HCT116 (cell line): ENCODE data around the gene WNK2.

ENCODE experiments used
- ATF3 ChIP-seq: IDR thresholded peaks from 2 replicates; pipeline ENCODE4 v1.6.1; 2012
- CBX3 ChIP-seq: IDR thresholded peaks from 2 replicates; pipeline ENCODE4 v1.6.1; 2012; ENCODE audit warnings: low read depth
- CTCF ChIP-seq, 3 experiments: fragments of 200-600 bp in 1 of 3; sonication (generic) in 1 of 3; IDR thresholded peaks in 2 of 3; conservative IDR thresholded peaks in 1 of 3; 2 replicates each; pipeline ENCODE4 v1.5.1; 2012 to 2017; ENCODE audit warnings: low read depth in 2 of 3, low read length in 2 of 3, antibody characterized with exemption in 1 of 3, borderline replicate concordance in 1 of 3, control low read depth in 1 of 3, mild to moderate bottlenecking in 1 of 3, mixed read lengths in 1 of 3, mixed run types in 1 of 3, moderate library complexity in 1 of 3; ENCODE audit not compliant: insufficient read depth in 1 of 3
- EZH2 ChIP-seq: fragments of 200-600 bp; sonication (generic); IDR thresholded peaks from 2 replicates; pipeline ENCODE4 v1.6.1; 2017; ENCODE audit warnings: antibody characterized with exemption, mixed run types
- FOSL1 ChIP-seq: IDR thresholded peaks from 2 replicates; pipeline ENCODE4 v1.6.1; 2012; ENCODE audit warnings: low read depth
- POLR2A ChIP-seq: IDR thresholded peaks from 2 replicates; pipeline ENCODE4 v1.7.0; 2011; ENCODE audit warnings: borderline replicate concordance; ENCODE audit not compliant: insufficient read depth, insufficient read length; ENCODE audit errors: extremely low read depth
- POLR2AphosphoS5 ChIP-seq: IDR thresholded peaks from 2 replicates; pipeline ENCODE4 v1.6.1; 2011; ENCODE audit warnings: mild to moderate bottlenecking, low read depth, low read length, moderate library complexity
- RAD21 ChIP-seq: IDR thresholded peaks from 2 replicates; pipeline ENCODE4 v1.6.1; 2012; ENCODE audit warnings: low read depth, mild to moderate bottlenecking
- SP1 ChIP-seq: IDR thresholded peaks from 2 replicates; pipeline ENCODE4 v1.6.1; 2012; ENCODE audit warnings: low read depth
- ZFX ChIP-seq: fragments of 450-650 bp; IDR thresholded peaks from 2 replicates; pipeline ENCODE4 v1.6.1; 2017

GRCh38 chr9:93246111-93246510, 62.2 kb downstream of the WNK2 start:
- TF ChIP-seq CTCF (IDR thresholded peaks at IDR 0.05 in 2 of 3, conservative IDR thresholded peaks at IDR 0.05 in 1 of 3; ENCODE audit: borderline replicate concordance in 1 of 3, insufficient read depth in 1 of 3, low read depth in 2 of 3, low read length in 2 of 3): no peak
- no peak for TF ChIP-seq EZH2
- no peak for TF ChIP-seq ZFX
- TF ChIP-seq POLR2A: no peak
- no peak for TF ChIP-seq ATF3
- TF ChIP-seq SP1: no peak
- TF ChIP-seq RAD21: no peak
- no peak for TF ChIP-seq POLR2AphosphoS5
- no peak for TF ChIP-seq FOSL1
- TF ChIP-seq CBX3: no peak
